Activated CD8-positive, alpha-beta memory T cell treated with anti-CD3 and anti-CD28 coated beads, Interleukin-2, amount 50 U/mL, for 48 hours (primary cell): ENCODE results near the gene IL23A.
"Not testable (repeated sequence)": the region's sequence is repeated elsewhere in the genome, so short reads cannot be mapped to it uniquely, and the experiment has no call there.

Source experiments
- DNase-seq: peaks from one replicate; pipeline ENCODE4 v3.0.0-alpha.2; 2020

IL23A gene, protein sequence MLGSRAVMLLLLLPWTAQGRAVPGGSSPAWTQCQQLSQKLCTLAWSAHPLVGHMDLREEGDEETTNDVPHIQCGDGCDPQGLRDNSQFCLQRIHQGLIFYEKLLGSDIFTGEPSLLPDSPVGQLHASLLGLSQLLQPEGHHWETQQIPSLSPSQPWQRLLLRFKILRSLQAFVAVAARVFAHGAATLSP

DNA sequence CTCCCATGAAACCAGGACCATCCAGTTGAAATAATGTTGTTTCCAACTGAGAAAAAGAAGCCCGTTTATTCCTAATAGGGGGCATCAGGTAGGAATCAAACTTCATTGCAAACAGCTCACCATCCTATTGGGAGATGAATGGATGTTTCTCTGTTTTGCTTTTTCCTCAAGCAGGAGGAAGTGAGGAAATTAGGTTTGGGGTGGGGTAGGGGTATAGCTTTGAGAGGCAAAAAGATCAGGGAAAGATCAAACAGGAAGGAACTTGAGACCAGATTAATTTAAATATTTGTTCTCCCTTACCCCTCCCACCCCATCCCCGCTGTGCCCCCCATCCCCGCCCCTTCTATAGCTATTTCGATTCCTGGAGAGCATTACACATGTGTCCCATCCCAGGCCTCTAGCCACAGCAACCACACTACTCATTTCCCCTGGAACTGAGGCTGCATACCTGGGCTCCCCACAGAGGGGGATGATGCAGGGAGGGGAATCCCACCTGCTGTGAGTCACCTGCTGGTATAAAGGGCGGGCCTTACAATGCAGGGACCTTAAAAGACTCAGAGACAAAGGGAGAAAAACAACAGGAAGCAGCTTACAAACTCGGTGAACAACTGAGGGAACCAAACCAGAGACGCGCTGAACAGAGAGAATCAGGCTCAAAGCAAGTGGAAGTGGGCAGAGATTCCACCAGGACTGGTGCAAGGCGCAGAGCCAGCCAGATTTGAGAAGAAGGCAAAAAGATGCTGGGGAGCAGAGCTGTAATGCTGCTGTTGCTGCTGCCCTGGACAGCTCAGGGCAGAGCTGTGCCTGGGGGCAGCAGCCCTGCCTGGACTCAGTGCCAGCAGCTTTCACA is at the start of gene IL23A:
IL23A (plus strand) TSS at position 577 of the 850 bp plus-strand sequence; CDS start at position 738, 161 bp downstream.
- DNase-seq = peak; percentile 86

DNA sequence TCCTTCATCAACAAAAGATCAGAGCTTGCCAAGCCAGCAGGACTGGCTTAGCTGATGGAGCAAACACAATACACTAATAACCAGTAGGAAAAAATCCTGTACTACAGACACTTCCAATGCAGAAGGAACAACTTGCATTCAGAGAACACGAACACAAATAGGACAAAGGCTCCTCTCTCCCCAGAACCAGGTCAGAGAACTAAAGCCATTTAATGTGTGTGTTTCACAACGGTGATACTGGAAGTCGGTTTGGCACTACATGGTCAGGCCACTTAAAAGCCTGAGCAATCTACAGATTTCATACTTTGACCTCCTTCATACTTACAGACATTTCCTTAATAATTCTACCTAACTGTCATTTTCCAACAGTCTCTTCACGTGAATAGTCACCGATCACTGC is 44.9 kb upstream of the IL23A start:
- DNase-seq = no peak

DNA sequence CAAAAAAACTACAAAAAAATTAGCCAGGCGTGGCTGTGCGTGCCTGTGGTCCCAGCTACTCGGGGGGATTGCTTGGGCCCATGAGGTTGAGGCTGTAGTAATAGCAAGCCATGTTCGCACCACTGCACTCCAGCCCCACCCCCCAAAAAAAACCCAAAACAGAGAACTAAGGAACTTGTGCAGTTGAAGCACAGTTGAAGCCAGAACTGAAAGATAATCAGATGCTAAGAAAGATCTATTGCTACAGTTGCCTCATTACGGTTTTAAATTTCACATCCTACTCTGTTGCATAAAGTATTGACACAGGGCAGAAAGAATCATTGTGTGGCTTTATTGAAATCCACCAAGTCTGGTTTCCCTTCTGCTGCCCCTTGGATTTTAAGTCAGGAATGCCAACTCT is 42.4 kb upstream of the IL23A start:
- DNase-seq = no peak

DNA sequence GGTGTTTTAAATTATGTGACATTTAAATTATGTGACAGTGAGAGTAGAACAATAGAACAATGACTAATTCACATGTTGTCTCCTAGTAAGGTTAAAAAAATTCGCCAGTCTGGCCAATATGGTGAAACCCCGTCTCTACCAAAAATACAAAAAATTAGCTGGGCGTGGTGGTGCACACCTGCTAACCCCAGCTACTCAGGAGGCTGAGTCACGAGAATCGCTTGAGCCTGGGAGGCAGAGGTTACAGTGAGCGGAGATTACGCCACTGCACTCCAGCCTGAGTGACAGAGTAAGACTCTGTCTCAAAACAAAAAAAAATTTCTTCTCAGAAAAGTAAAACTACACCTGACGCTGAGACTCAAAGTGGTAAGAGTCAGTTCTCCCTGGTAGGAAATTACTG is 41.3 kb upstream of the IL23A start:
- DNase-seq = no peak

DNA sequence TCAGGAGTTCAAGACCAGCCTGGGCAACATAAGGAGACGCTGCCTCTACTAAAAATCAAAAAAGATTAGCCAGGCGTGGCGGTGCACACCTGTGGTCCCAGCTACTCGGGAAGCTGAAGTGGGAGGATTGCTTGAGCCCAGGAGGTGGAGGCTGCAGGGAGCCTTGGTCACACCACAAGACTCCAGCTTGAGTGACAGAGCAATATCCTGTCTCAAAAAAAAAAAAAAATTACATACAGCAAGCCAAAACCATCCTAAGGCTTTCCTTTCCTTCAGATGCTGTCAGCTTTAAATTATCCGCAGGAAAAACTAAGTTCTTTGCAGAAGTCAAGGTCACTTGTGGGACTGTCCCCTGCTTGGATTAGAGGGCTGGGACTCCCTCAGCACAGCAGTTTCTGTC is 39.9 kb upstream of the IL23A start:
- no peak for DNase-seq

DNA sequence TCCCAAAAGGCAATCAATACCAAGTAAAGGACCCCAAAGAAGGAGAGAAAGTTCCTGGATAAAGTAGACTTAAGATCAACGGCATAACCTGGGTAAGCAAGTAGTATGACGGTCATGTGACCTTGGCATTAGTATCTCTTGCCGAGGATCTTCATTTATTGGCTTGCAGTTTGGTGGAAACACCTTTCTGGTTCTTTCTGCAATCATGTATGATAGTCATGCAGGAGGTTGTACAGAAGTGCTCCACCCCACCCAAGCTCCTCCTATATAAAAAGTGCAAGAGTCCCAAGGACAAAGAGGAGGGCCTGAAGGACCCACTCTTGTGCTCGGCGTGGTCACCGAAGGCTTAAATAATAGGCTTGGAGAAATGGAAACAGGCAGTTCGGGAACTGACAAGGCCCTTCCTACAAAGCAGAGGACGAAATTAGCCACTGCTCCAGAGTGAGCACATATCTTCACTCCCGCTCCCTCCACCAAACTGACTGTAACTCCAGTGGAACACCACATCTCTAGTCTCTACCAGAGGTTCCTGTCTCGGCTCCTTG is 39.3 kb upstream of the IL23A start:
- DNase-seq = no peak

DNA sequence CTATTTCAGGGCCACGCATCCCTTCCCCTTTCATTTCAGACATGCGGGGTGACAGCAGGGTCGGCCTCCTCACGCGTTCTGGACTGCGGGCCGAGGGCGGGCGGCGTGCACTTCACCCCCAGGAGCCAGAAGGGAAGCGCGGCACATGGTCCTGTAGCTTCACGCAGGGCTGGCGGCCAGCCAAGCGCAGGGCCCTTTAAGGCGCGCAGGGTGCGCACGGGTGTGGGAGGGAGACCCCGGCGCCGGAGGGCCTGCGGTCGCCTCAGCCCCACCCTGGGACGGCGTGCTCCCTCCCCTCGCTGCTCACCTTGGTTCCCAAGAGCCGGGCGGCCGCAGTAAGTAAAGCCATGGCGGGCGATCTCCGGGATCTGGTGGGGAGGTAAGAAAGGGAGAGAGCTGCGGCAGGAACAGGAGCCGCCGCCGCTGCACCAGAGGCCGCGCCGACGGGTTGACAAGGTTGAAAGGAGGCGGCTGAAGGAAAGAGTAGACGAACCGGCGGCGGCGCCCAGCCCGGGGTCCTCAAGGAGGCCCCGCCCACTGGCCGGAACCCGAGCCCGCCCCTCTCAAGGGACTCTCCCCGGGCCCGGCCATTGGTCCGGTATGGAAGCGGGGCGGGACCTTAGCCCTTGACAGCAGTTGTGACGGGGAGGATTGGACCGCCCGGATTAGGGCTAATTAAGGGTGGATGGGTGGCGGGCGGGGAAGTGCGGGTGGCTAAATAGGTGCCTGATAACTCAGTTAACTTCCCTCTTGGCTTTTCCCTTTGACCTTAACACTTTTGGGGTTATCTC is 38.6 kb upstream of the IL23A start, which contains the start of gene CS:
CS (minus strand) TSS at position 478 of the 791 bp plus-strand sequence; CDS start at position 349, 129 bp downstream.
- peak; percentile 97 for DNase-seq

DNA sequence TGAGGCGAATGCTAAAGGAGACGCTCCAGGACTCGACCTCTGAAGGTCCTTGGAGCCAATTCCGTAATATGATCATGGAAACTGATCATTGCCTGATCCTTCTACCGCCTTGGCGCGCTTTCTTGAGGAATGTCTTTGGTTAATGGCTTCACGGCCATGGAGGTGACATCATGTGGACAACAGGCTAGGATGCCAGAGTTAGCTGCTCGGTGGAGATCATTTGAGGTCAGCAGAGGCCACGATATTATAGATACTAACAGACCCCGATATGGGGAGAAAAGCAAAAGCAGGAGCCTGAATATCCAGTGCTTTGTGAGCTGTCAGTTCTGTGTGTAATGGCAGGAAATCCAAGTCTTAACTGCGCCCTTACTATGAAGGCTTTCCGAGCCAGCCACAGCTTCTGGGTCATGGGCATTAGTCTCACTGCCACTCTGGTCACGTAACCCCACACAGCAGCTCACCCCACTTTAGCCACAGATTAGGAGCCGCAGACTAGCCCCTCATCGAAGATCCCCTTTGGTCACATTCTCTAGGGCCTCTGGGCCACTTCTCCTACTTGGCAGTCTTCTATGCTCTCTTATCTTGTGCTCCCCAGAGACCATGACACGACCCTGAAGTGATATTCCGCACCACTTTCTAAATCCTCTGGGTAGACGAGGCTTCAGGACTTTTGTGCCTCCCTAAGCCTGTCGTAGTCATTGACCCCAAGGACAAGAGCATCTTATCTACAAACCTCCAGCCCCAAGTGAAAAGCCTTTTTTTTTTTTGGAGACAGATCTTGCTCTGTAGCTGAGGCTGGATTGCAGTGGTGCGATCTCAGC is 37.8 kb upstream of the IL23A start:
- DNase-seq = no peak

DNA sequence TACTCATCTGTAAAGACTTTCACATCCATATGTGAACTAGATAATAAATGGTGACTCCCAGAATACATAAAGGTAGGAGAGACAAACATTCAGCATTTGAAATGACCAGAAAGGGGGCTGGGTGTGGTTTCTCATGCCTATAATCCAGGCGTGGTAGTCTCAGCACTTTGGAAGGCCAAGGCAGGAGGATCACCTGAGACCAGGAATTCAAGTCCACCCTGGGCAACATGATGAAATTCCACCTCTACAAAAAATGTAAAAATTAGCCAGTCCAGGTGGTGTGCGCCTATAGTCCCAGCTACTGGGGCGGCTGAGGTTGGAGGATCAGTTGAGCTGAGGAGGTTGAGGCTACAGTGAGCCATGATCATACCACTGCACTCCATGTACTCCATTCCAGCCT is 34.4 kb upstream of the IL23A start:
- no peak for DNase-seq

DNA sequence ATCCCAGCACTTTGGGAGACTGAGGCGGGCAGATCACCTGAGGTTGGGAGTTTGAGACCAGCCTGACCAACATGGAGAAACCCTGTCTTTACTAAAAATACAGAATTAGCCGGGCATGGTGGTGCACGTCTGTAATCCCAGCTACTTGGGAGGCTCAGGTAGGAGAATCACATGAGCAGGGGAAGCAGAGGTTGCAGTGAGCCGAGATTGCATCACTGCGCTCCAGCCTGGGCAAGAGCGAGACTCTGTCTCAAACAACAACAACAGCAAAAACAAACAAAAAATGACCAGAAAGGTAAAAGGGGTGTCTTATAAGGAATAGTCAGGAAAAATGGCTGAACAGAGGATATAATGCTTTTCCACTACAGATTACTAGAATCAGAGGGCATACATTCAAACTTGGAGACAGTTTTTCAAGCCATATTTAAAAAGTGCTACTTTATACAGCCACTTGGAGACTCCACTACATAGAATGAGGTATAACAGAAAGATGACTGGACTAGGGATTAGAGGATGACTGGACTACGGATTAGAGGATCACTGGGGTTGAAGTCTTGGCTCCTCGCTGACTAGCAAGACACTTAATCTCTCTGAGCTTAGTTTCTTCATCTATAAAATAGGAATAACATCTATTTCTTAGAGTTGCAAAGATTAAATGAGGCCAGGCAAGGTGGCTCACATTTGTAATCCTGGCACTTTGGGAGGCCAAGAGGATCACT is 33.7 kb upstream of the IL23A start:
- no peak for DNase-seq

DNA sequence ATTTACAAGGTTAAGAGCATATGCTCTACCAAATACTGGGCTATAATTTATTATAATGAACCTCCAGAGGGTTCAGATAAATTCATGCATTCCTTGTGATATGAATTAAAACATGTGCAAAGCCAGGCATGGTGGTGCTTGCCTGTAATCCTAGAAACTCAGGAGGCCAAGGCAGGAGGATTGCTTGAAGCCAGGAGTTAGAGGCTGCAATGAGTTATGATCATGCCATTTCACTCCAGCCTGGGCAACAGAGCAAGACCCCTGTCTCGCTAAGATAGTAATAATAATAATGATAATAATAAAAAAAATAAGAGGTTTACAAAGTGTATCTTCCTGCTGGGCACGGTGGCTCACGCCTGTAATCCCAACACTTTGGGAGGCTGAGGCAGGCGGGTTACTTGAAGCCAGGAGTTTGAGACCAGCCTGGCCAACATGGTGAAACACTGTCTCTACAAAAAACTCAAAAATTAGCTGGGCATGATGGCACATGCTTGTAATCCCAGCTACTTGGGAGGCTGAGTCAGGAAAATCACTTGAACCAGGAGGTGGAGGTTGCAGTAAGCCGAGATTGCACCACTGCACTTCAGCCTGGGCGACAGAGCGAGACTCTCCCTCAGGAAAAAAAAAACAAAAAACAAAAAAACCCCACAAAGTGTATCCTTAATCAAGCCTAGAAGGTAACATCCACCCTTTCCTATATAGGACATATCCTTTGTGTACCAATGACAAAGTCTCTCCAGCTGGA is 31.3 kb upstream of the IL23A start:
- DNase-seq = no peak

DNA sequence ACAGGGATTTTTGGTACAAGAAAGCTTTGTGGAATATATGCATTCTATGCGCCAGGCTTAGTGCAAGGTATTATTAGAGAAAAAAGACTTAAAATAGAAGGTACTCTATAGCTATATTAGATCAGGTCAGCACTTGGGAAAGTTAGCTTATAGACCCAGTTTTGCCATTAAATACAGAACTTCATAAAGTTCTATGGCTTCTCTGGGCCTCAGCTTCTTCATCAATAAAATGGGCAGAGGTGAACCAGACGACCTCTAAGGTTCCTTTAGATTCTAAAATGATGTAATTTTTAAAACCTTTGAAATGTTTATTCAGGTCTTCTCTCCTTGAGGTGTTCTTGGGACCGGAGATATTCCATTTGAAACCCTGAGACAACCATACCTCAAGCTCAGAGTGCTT is 30.0 kb upstream of the IL23A start:
- no peak for DNase-seq

DNA sequence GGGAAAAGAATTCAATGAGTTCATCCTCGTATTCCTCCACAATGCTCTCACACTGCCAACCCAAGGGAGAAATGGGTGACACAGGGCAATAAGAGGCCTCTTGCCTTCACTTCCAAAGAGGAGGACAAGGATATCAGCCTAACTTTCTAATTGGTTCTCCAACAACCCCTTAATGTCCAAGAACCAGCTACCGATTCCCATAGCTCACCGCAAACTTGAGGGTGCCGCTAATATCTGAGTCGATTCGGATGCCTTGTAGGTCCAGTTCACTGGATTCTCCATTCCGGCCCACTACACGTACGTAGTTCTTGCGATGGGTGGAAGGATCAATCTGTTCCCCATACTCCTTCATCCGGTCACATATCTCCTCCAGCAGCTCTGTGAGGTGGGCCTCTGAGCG is 27.7 kb upstream of the IL23A start:
- DNase-seq = no peak

DNA sequence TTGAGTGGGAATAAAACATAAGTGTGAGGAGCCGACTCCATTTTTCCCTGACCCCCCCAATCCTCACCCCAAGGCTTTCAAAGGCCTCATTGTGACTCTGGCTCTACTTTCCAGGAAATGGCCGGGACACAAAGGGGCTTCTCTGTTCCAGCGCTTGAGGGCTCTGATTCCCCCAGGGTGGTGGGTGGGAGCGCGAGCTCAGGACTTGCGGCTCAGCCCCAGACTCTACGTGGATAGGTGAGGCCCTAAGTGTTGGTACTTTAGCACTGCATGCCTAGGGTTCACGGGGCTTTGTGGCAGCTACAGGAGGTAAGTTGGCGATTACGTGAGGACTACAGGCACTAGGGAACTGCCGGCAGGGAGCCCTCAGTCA is 23.4 kb upstream of the IL23A start:
- DNase-seq = no peak

DNA sequence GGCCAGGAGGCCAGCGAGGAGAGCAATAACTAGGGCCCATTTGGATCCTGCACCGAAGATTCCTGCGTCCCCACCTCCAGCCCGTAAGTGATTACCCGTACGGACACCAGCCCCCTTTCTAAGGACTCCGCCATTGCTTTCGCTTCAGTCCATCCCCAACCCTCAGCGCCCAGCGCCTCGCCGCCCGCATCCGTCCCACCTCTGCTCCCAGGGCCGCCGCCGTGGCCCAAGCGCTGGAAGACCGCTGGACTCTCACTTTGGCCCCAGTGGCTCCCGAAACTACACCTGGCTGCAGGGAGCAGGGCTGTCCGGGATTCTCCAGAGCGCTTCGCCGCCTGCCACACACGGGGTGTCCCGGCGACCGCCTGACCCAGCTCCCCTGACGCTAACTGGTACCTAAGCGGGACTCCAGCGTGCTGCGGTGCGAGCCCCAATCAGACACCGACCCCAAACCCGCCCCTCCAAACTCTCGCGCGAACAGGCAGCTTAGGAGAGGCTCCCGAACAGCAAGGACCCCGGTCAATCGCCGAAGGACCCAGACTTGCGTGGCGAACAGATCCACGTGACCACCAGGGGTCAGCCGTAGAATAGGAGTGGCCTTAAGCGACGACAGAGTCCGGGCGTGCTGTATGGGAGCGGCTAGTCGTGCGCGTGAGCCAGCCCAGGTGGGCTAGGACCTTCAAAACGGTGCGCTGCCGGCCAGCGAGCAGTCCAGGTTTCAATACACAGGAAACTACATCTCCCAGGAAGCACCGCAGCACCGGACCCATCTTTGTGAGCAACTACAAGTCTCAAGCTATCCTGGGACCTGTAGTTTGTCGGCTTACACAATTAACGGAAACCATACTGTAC is 22.8 kb upstream of the IL23A start, which contains the start of gene CNPY2:
CNPY2 (minus strand) TSS at position 367 of the 852 bp plus-strand sequence. CDS start 771 bp downstream, outside the sequence.
- DNase-seq = peak; percentile 94

DNA sequence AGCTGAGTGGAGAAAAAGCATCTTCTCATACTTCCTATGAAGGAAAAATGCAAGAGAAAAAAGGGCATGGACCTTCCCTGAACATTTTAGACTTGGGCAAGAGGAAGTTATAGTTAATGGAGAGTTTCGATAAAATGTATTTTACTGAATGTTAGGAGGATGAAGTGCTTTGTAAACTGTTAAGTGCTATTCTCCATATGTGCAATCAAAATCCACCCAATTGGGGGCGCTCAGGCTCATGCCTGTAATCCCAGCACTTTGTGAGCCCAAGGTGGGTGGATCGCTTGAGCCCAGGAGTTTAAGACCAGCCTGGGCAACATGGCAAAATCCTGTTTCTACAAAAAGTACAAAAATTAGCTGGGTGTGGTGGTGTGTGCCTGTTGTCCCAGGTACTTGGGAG is 21.0 kb upstream of the IL23A start:
- DNase-seq = no peak

DNA sequence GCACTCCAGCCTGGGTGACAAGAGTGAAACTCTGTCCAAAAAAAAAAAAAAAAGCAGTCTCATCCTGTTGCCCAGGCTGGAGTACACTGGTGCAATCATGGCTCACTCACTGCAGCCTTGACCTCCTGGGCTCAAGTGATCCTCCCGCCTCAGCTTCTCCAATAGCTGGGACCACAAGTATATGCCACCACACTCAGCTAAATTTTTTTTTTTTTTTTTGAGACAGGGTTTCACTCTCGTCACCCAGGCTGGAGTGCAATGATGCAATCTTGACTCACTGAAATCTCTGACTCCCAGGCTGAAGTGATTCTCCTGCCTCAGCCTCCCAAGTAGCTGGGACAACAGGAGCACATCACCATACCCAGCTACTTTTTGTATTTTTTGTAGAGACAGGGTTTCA is 17.7 kb upstream of the IL23A start:
- no peak for DNase-seq

DNA sequence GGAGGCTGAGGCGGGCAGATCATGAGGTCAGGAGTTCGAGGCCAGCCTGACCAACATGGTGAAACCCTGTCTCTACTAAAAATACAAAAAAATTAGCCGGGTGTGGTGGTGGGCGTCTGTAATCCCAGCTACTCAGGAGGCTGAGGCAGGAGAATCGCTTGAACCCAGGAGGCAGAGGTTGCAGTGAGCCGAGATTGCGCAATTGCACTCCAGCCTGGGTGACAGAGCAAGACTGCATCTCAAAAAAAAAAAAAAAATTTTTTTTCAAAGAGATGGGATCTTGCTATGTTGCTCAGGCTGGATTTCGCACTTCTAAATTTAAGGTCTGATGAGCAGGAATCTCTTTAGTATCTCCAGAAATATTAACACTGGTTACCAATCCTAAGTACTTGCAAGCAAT is 17.1 kb upstream of the IL23A start:
- DNase-seq = not testable (repeated sequence)

DNA sequence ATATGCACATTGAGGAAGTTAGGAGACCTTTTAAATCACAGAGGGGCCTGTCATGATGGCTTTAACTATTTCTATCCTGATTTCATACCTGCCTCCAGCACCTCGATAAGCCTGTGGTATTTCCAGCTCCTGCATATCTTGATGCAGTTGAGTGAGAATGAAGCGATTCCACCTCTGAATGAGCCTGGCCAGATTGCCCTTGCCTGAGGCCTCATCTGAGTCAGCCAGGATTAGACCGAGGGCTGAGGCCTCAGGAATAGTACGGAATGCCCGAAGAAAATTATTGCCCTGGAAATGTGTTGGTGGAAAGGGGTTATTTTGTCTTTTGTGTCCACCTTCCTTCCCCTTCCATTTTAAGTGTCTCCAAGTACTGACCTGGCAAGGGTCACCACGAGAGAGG is 14.5 kb upstream of the IL23A start:
- DNase-seq = no peak

DNA sequence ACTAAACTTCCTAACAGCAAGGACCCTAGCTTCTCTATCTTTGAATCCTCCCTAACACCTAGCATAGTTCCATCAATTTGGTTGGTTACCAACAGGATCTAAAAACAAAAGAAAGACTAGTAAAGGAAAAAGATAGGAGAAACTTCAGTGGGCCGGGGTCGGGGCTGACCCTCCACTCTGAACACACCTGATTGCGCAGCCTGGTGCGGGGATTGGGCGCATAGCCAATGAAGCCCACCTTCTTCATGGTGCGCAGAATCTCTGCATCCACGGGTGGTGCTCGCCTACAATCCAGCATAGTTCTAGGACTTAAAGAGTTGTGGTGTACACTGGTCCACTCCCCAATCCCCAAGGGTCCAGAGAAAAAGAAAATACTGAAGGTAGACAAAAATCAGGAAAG is 12.6 kb upstream of the IL23A start:
- no peak for DNase-seq
